Activated CD8-positive, alpha-beta memory T cell treated with anti-CD3 and anti-CD28 coated beads for 36 hours (primary cell): ENCODE data around the gene KIF26B. TPM values are rescaled to one million over a fixed set of nuclear protein-coding genes. Genes with fewer than 3 reads are reported as not detected.

Source experiments
- CTCF ChIA-PET: fragments of 350-600 bp; sonication (Branson Sonifier 250); formaldehyde crosslinking; loops from one replicate; lab custom pipeline; 2021; ENCODE audit warnings: antibody characterized with exemption; lab: Charles Lee
- POLR2A ChIA-PET: fragments of 350-600 bp; sonication (Branson Sonifier 250); formaldehyde crosslinking; loops from one replicate; lab custom pipeline; 2021; ENCODE audit warnings: antibody characterized with exemption; lab: Charles Lee
- total RNA-seq, 2 experiments: library from RNA; stranded (reverse); gene quantifications; one replicate each; pipeline ENCODE4 v1.2.3, GENCODE V29; 2021

The KIF26B gene
- total RNA-seq, 2 experiments from 2014 or later, result 0.17 to 0.31 TPM

DNA sequence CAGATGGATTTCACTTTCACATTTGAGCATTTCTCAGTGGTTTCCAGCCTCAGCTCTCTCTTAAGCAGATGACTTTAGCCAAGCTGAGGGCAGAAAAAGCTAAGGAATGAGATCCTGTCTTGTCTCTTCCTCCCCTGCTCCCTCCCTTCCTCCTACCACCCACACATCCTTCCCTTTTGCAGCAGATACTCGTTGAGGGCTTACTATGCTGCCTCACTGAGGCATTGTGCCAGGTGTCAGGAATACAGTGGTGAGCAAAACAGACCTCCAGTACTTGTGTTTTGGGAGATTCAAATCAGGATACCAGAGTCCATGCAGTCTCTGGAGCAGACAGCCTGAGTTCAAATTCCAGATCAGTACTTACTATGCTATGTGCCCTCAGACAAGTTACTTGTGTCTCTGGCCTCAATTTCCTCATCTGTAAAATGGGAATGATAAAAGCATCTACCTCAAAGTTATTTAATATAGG is 43.2 kb downstream of the KIF26B start:
- ChIA-PET CTCF (no interaction called here), POLR2A (no interaction called here)

DNA sequence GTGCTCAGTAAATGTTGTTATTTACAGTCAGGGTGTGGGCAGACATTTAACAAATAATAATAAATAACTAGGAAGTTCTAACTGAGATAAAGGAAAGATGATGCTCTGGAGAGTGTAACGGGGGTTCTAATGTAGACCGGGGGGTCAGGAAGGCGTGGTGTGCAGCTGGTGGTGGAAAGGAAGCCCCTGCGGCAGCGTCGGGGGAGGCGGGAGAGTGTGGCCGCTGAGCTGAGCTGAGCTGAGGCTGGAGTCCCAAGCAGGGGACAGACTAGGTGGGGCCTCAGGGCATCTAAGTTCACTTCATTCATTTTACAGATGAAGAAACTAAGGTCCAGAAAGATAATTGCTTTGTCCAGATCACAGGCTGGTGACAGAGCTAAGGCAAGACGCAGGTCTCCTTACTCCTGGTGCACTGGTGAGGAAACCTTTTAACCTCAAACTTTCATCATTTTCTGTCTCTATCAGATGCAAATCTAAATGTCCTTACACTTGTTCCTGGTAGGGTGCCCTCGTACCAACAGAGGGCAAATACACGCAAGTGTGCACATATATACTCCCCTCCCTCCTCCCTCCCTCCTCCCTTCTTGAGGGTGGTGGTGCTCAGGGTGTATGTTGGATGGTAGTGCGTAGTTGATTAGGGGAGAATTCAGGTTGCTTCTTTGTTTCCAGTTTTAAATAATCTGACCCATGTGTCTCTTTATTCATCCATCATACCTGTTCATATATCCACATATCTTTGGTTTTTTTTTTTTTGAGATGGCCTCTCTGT is 44.1 kb downstream of the KIF26B start:
- ChIA-PET CTCF (no interaction called here), POLR2A (no interaction called here)

DNA sequence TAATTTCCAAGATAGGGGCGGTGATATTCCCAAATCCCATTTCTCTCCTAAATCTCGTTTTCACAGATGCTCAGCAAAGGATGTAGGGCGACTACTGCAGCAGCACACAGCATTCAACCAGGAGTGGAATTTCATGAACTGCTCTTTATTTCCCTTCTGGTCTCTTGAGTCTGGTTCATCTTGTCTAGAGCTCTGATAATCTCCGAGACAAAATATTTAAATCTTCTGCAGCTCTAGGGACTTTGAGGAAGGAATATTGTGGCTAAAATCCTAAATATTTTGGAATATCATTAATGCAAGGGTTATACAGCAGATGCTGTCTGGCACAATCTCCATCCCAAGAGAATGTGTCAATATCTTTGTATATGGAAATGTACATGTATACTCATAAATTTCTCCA is 45.4 kb downstream of the KIF26B start:
- POLR2A ChIA-PET, result no interaction called here
- CTCF ChIA-PET, result no interaction called here

DNA sequence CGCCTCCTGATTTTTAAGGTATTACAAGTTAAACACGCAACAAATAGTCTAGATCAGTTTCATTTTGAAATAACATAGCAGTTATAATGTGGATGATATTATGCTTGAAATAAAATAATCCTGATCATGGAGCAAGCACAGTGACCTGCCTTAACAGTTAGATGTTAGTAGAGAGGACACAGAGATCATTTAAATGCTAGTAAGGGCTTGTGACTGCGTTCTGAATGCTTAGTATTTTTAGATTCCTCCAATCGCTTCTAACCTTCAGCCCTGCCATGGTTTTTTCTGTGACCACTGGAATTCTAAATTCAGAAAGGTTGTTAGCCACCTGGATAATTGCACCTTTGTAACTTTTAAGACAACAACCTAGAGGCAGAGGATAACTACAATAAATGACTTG is 46.4 kb downstream of the KIF26B start:
- CTCF ChIA-PET, result interaction anchor here (1.4 kb wide), 1 partner anchor 9 kb away, joined by 3 read pairs; no protein-coding TSS in a partner anchor
- POLR2A ChIA-PET, result no interaction called here

DNA sequence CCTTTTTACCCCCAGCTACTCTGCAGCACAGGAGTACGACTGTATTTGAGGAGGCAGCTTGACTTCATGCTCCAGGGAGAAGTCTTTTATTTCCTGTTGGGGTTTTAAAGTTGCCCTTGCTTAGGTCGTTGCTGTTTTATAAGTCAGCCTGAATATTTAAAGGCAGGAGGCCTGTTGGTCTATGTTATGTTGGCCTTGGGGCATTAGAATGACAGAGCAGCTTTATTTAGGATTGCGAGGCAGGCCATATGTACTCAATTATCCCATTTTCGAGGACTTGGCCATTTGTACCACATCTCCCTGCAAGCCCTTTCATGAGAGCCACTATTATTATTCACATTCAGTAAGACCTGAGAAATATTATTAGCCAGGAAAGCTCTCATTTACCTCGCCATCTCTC is 47.0 kb downstream of the KIF26B start:
- ChIA-PET CTCF (interaction anchor here (1.4 kb wide), 1 partner anchor 9 kb away, joined by 3 read pairs; no protein-coding TSS in a partner anchor), POLR2A (no interaction called here)

- CTCF ChIA-PET, result no interaction called here
- POLR2A ChIA-PET, result no interaction called here
Measured at GRCh38 chr1:245205396-245205795, 50.6 kb downstream of the KIF26B start.

GRCh38 chr1:245205864-245206263 is 51.1 kb downstream of the KIF26B start:
- POLR2A ChIA-PET, result no interaction called here
- CTCF ChIA-PET, result no interaction called here

DNA sequence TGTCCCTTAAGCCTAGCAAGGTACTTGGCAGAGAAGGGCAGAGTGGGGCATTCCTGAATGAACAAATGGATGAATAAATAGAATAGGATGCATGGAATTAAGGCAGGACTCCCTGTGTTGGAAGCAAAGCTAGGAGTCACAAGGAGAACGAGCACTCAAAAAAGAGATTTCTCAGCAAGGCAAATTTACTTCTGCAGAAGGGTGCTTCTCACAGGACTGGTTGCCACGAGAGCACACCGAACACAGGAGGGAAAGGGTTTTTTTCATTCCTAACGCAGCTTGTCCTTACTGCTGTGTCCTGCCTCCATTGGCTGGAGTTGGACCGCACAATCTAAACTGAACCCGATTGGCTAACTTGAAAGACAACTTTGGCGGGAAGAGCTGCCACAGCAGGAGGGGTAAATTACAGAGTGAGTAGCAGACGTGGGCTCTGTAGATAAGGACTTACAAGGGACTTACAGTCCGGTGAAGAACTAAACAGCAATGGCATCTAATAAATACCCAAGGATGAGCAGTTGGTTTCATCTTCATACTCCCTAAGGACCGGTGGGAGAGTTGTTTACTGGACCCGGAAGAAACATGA is 52.4 kb downstream of the KIF26B start:
- CTCF ChIA-PET, result no interaction called here
- POLR2A ChIA-PET, result no interaction called here

- POLR2A ChIA-PET, result no interaction called here
- CTCF ChIA-PET, result no interaction called here
Measured at GRCh38 chr1:245207801-245208200, 53.0 kb downstream of the KIF26B start.

DNA sequence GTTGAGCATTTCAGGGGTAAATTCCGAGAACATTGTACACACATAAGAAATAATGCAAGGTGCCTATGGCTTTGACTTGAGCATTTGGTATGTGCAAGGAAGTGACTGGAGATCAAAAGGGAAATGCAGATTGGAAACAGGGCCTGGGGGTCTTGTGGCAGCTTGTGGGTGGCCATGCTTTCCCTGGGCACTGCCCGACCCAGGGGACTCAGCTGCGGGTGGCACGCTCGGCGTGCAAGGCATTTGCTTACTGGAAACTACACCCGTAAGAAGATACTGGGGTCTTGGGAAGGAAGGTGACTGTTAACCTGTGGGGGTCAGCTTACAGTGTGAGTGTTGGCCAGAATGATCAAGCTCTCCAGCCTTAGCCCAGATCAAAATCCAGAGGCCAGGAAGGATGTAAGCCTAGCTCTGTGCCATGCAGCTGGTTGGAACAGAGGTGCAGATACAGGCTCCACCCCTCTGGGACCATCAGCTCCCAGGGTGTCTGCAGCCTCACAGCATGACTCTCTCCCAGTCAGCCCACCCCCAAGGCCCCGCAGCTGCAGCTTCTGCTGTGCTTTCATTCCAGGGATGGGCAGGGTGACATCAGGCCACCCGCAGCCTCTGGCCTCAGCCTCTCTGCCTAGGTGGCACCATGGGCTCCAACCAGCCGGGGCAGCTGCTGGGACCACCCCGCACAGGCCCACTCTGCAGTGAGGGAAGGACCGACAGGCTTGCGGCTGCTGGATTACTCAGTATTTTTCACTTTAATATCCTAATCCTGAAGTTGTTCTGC is 55.1 kb downstream of the KIF26B start:
- POLR2A ChIA-PET, result no interaction called here

DNA sequence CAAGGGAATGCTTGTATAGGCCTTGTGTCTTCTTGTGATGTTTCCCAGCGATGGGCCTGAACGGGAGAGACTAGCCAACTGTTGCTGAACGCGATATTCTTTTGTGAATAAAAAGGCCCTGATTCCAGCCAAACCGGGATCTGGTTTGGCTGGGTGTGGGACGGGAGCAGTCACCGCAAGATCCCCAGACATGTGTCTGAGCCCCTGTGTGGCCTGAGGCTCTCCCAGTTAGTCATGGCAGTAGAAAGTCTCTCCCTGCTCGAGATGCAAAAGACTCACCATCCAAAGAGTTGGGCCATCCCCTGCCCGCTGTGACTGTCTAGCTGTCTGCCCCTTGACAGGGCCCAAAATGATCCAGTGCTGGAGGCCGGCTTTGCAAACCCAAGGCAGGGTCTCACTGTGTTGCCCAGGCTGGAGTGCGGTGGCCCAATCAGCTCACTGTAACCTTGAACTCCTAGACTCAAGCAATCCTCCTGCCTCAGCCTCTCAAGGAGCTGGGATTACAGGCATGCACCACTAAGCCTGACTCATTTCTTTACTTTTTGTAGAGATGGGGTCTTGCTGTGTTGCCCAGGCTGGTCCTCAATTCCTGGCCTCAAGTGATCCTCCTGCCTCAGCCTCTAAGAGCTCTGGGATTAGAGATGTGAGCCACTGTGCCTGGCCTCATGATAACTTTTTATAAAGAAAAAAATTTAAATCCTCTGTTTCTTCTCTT is 56.4 kb downstream of the KIF26B start:
- CTCF ChIA-PET, result interaction anchor here (0.6 to 1.5 kb wide), 2 partner anchors 10 to 349 kb away, joined by 3 read pairs; no protein-coding TSS in a partner anchor
- POLR2A ChIA-PET, result no interaction called here

More for the DNA sequence above, 55.1 kb downstream of the KIF26B start:
- CTCF ChIA-PET, result interaction anchor here (1.5 kb wide), 1 partner anchor 8 kb away, joined by 3 read pairs; no protein-coding TSS in a partner anchor

GRCh38 chr1:245211761-245212160 is 57.0 kb downstream of the KIF26B start:
- CTCF ChIA-PET, result no interaction called here
- POLR2A ChIA-PET, result no interaction called here

- ChIA-PET CTCF (no interaction called here), POLR2A (no interaction called here)
Measured at GRCh38 chr1:245212221-245212710, 57.5 kb downstream of the KIF26B start.

DNA sequence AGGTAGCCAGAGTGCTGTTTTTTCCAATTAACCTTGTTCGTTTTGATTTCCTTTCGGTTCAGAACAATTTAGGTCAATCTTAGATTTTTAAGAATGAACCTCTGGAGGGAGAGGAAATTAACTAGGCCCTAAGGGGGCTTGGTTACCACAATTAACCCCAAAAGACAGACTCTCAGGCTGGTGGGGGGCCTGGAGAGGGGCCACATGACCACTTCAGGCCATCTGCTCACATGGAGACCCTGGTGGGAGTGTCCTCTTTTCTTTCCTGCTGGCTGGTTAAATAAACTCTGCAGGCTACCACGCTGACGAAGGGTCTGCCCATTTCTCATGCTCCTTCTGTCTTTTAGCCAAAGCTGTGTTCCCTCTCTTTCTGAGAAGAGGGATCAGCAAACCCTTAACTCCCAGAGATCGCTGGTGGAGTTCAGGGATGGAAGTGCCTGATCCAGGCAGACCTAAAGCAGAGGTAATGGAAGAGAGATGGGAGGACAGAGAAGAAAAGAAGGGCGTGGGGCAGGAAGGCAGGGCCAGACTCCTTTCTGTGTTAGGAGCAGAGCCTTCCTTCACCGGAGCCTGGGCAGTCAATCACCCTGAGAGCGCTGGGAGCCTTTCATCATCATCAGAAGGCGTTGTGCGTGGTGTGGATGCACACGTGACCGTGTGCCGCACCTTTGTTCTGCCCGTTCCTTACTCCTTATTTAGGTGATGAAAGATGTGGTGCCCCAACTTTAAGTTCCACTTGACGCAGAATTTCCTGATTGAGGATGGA is 58.5 kb downstream of the KIF26B start:
- CTCF ChIA-PET, result no interaction called here
- POLR2A ChIA-PET, result no interaction called here

- CTCF ChIA-PET, result no interaction called here
- POLR2A ChIA-PET, result no interaction called here
Measured at GRCh38 chr1:245215071-245215470, 60.3 kb downstream of the KIF26B start.

DNA sequence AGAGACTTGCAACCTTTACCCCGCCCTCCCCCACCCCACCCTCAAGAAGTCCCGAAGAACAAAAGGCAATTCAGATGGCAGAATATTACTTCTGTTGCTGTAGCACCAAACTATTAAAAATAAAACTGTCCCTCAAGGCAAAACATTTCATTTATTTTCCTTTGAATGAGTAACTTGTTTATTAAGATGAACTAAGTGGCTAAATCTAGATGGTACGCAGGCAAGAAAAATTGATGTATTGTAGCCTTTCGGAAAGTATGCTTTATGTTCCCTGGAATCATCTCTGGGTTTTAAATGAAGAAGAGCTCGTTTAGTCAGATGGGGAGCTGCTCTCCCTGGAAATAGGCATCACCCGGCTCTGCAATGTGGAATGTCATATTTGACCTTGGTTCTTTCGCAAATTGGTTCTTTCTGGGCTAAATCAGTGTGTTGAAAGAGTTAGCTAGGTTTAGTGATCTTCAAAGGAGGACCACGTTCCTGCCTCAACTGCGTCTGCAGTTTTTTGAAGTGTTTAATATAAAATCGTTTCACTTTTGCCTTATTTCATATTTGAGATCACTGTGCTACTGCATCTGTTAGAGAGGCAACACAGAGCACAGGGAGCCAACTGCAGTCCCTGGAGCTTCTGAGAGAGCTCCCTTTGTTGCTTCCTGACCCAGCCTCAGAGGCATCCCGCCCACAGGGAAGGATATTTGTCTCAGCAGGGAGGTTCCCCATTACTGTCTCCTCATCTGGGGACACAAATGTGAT is 61.8 kb downstream of the KIF26B start:
- POLR2A ChIA-PET, result no interaction called here
- CTCF ChIA-PET, result no interaction called here

DNA sequence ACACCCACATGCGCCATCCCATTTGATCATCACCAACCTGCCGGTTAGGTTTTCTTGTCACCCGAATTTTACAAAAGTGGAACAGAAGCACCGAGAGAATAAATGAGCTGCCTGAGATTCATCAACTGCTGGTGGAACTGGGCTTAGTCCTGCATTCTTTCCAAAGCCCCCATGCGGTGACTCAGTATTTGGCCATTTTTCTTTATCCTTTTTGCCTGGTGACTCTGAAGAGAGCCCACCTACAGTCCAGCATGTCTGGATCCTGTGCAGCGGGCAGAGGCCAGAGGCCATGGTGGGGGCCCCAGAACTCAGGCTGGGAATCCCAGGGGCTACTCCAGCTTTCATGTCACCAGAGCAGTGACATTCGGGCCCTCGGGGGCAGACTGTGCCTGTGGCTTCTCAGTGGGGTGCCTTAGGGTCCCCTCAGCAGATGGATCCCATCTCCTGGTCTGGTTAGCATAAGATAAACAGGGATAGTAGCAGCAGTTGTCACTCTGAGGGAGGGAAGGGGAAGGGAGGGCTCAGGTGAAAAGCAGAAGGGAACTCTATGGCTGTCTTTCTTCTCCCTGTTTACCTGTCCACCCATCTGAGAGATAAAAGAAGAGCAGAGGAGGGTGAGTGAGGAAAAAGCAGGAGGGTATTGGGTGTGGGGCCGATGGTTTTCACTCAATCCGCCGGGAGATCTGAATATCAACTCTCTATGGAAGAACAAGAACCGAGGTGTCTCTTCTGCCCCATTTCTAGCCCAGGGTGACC is 63.2 kb downstream of the KIF26B start:
- ChIA-PET POLR2A (no interaction called here), CTCF (no interaction called here)
